Glomerular endothelial cell (primary cell): Measurements from ENCODE around the gene CTRB2. TPM values are rescaled to one million over a fixed set of nuclear protein-coding genes. Genes with fewer than 3 reads are reported as not detected.

Experiments
- DNase-seq: peaks from one replicate; pipeline ENCODE4 v3.0.0-alpha.2; 2011; ENCODE audit warnings: low read depth, low spot score; ENCODE audit errors: extremely low read depth
- total RNA-seq: library from RNA; depleted of rRNA; stranded (reverse); fragments of >200 nt; gene quantifications from 2 replicates; pipeline ENCODE4 v1.2.3, GENCODE V29; 2015

CTRB2 gene
- total RNA-seq, 1 donor from 2014 or later: not detected

DNA sequence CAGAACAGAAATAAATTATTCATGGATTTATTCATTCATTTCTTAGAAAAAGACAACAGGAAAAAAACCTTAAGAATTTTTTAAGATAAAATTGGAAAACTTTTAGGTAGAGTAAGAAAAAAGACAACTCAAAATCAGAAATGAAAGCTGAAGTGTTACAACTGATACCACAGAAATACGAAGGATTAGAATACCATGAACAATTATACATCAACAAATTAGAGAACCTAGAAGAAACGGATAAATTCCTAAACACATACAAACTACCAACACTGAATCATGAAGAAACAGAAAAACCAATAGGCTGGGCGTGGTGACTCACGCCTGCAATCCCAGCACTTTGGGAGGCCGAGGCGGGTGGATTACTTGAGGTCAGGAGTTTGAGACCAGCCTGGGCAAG lies 27.8 kb downstream of the CTRB2 start:
- no peak for DNase-seq

DNA sequence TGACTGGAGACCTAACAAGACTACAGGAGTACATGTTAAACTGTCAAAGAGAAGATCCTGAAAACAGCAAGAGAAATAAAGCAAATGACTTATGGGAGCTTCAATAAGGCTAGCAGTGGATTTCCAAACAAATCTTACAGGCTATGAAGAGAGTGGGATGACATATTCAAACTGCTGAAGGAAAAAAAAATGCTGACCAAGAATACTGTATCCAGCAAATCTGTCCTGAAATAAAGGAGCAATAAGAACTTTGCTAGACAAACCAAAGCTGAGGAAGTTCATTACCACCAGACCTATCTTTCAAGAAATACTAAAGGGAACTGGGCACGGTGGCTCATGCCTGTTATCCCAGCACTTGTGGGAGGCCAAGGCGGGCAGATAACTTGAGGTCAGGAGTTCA lies 30.0 kb downstream of the CTRB2 start:
- DNase-seq: no peak

DNA sequence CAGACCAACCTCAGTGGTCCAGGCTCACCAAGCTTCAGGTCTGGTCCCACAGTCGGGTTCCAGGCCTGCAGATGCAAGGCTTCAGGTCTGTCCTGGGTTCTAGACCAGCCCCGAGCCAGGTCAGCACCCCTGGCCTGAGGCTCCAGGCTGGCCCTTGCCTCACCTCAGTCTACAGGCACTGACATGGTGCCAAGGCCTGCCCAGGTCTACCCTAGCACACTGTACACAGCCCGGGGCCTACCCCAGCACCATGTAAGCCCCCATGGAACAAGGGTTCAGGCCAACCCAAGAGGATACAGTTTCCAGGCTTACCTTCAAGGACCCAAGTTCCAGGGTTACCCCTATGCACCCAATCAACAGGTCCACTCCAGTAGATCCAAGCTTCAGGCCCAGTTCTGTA lies 31.9 kb downstream of the CTRB2 start:
- DNase-seq: no peak

DNA sequence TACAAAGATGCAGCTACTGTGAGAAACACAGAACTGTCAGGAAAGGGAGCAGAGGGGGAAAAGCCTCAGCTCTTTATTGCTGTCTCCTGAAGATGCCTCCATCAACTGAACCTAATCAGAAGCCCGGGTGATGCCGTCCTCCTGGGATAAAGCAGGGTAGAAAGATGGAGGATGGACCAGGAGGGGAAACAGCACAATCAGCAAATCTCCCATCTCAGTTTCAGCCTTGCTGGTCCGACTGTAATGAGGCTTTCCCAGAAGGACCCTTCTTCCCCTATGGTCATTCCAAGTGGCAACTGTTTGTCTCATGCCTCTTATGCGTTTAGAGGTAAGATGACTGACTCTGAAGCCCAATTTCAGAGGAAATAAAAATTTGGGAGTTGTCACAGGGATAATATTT lies 34.4 kb downstream of the CTRB2 start:
- no peak for DNase-seq

DNA sequence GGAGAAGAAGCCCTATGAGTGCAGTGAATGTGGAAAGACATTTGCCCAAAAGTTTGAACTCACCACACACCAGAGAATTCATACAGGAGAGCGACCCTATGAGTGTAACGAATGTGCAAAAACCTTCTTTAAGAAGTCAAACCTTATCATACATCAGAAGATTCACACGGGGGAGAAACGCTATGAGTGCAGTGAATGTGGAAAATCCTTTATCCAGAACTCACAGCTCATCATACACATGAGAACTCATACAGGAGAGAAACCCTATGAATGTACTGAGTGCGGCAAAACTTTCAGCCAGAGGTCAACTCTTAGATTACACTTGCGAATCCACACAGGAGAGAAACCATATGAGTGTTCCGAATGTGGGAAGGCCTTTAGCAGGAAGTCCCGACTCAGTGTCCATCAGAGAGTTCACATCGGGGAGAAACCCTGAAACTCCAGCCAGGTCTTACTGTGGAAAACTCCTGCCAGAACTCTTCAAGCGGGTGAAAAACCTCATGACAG lies 37.0 kb downstream of the CTRB2 start:
- no peak for DNase-seq

DNA sequence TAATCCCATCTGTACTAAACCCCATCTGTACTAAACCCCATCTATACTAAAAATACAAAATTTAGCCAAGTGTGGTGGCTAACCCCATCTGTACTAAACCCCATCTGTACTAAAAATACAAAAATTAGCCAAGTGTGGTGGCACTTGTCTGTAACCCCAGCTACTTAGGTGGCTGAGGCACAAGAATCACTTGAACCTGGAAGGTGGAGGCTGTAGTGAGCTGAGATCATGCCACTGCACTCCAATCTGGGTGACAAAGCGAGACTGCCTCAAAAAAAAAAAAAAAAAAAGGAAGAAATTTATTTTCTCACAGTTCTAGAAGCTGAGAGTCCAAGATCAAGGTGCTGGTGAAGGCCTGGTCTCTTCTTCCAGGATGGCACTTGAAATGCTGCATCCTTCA lies 46.6 kb downstream of the CTRB2 start:
- DNase-seq: no peak

Other genes starting within 250 kb of the CTRB2 start
- gene WDR59, start 222.0 kb downstream of the CTRB2 start, total RNA-seq: 20.2 and 23.7 TPM in 2 replicates
- gene ZNRF1, start 208.1 kb downstream of the CTRB2 start, total RNA-seq: 39.3 and 50.2 TPM in 2 replicates
- 0.12 and 0.73 TPM in 2 replicates for gene LDHD, start 90.4 kb downstream of the CTRB2 start, total RNA-seq
- 8.2 and 11.9 TPM in 2 replicates for gene ZFP1, start 58.6 kb downstream of the CTRB2 start, total RNA-seq
- not detected in 2 replicates for gene CTRB1, start 11.8 kb upstream of the CTRB2 start, total RNA-seq
- gene BCAR1, start 44.5 kb upstream of the CTRB2 start, total RNA-seq: 255 and 278 TPM in 2 replicates
- gene CFDP1, start 226.3 kb upstream of the CTRB2 start, total RNA-seq: 69.7 and 74.8 TPM in 2 replicates